Femur (tissue), 1 donor: ENCODE data around the gene SSR2.

Experiments
- DNase-seq: peaks from one replicate; pipeline ENCODE4 v3.0.0-alpha.2; 2017

Gene SSR2

DNA sequence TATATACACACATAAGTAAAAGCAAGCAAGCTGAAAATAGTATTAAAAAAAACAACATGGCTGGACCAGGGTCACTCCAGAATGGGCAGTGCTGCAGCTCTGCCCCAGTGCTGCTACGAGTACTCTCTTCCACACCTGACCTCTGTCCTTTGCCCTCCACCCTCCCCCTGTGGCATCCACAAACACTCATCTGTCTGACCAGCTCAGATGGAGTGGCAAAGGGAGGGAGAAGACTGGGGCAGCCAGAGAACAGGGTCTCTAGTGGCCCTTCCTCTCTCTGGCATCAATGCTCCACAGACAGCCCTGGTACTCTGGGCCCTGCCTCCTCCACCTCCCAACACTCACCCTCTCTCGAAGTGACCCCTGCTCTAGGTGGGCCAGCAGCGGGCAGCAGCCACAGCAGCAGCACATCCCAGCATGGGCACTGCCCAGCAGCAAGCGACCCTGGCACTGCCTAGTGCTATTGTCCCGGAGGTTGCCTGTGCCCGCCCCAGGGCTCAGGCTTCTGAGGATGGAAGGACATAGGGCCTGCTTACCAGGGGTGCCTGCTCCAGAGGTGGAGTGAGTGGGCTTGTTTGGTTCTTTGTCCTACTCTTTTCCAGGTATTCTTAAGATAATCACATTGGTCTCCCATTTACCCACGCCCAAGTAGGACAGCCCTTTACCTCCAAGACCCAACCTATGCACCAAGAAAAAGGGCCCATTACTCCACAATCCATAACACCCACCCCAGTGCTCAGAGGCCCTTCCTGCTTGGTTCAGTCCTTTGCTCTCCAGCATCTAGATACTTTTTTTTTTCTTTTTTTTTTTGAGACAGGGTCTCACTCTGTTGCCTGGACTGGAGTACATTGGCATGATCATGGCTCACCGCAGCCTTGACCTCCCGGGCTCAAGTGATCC is 48.6 kb downstream of the SSR2 start:
- no peak for DNase-seq

DNA sequence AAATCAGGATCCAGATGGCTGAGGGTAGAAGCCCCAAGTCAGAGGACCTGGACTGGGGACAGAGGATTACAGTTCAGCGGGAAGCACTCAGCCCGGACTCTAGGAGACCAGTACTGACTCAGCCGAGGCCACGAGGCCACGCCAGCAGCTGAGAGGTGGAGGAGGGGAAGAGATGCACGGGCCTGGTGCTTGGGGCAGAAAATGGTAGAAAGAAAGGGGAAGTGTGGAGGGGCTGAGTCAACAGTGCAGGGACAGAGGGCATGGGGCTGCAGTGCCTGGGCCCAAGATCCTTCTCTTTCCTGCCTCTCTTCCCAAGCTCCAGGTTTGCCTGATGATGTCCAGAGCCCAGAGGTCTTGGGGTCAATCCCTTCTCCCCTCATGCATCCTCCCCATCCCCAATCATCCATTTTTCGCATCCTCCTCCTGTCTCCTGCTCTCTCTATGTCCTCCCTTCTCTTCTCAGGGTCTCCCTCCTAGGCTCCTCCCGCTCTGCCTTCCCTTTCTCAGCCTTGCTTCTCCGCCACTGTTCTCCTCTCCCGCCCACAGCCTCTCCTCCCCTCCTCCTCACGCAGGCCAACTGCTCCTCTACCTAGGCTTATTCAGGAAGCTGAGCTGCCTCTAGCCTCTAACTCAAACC is 50.1 kb downstream of the SSR2 start:
- DNase-seq, result peak; percentile 64

DNA sequence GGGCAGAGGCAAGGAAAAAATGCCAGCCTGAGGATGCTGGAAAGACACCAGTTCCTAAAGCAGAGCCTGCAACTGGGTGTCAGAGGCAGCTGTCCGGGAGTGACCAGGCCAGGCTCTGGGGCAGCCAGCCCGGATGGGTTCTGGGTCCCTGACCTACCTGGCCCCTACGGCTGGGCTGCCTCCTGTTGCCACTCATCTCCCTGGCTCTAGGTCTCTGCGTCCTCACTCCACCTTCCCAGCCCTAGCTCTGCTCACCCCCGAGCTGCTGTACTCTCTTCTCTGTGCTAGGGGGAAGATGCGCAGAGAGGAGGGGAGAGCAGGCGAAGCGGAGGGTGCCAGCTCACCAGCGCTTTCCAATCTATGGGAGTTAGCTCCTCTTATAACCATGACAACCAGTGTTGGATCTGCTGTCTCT is 51.4 kb downstream of the SSR2 start:
- DNase-seq, result no peak

DNA sequence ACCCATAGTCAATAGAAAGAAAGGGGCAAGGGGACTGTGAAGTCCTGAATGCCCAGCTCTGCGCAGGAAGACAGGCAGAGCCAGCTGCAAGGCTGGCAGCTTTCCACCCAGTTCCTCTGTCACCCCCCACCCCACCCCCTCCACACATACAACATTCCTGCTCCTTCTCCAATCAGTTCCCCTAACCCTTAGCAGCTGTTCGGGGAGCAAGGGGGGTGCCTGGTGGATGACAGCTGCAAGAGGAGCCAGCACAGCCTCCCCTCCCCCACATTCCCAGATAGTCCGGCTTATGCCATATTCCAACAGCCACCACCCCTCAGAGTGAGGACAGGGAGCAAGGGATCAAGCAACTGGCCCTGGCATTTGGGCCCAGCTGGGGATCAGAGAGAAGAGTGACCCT is 52.1 kb downstream of the SSR2 start:
- peak; percentile 89 for DNase-seq

DNA sequence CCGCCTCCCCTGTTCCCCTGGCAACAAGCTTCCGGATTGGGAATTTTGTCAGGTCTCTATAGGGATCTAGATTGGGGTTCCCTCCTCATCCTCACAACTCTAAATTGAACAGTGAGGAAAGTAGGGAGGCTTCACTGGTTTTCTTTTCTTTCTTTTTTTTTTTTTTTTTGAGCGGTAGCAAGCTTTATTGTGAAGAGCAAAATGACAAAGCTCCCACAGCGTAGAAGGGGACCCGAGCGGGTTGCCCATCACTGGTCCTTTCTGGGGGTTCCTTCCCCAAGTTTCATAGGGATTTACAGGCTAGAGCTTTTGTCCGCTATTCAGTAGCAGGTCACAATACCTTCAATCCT is 52.7 kb downstream of the SSR2 start:
- no peak for DNase-seq

DNA sequence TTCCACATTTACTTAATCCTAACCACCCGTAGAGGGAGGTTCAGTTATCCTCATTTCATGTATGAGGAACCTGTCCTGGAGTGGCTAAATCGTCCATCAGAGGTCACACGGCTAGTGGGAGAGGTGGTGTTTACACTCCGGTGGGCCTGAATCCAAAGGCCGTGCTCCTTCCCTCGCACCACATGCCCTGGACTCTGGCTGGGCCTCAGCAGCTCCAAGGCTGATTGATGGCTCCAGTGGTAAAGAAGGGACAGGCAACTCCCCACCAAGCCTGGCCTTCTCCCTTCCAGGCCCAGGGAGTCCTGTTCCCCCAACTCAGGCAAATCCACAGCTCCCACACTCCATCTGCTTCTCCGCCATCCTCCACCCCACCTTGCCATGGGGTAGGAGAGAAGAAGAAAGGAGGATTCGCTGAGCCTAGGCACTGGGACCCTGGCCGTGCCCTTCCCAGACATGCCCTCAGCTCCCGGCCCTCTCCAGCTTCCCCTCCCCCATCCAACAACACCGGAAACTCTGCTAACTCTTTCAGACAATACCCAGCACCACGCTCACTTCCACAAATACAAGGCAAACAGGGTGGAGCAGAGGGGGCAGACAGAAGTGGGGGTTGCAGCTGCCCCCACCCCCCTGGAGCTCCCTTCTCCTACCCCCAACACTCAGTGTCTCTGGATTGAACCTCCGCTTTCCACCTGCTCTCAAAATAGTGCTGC is 53.3 kb downstream of the SSR2 start:
- DNase-seq, result no peak

DNA sequence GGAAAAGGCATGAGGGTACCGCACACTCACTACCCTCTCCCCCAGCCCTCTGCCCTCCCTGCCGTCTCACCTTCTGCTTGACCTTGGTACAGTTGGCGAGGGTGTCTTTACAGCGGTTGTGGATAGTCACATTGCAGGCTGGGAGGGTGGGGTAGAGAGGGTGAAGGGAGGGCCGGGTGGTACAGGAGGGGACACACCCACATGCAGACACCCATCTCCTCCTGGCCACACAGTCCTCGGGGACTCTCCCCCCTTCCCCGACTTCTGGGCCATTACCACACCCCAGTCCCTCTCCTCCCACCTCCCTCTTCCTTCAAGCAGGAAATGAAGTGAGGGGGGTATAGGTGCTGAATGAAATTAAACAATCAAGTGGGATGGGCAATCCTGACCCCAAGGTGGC is 54.0 kb downstream of the SSR2 start:
- no peak for DNase-seq

DNA sequence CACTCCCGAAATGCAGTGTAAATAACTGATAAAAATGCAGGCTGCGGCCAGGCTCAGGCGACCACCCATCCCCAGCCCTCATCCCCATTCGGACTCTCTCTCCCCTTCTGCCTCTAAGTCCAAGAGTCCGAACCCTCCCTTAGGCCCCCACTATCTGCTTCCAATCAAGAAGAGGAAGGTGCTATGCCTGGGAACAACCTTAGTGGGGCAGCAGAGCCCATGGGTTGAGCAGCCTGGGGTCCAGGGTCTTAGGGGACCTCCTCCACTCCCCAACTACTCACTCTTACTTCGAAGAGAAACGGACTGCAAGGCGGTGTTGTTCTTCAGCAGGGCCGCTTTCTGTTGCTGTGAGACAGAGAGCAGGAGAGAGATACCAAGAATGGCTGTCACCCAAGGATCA is 54.6 kb downstream of the SSR2 start:
- DNase-seq, result no peak

DNA sequence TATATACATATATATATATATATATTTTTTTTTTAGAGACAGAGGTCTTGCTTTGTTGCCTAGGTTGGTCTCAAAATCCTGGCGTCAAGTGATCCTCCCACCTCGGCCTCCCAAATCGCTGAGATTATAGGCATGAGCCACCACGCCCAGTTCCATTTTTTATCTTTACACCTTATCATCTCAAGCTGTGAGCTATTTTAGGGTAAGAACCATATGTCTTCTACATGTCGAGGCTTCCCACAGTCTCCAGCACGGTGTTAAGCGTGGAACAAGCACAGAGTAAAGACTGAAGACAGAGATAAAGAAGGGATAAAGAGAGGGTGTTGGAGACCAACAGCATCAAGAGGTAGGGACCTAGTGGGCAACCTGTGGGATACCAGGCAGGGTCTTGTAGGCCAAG is 56.6 kb downstream of the SSR2 start:
- DNase-seq, result no peak

DNA sequence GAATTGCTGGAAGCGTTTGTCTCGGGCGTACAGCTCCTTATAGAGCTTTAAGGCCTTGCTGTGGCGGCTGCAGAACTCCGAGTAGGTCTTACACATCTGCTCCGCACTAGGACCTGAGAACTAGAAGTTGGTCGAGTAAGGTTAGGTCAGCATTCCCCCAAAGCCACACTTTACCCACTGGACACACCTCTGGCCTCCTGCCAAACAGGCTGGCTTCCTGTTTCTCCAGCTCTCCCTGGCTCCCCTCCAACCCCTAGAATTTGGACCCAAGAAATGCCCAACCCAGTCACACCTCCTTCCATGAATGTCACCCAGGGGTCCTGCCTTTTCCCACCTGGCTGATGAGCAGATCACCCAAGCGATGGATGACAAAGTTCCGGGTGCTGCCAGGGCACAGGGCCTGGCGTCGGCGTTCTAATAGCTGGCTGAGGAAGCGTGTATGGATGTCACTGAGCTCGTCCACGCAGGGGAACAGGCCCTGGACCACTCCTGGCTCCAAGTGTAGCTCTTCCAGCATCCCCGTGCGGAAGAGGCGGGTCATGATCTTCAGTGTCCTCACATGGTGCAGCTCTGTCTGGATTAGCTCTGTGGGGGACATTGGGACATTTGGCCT is 58.0 kb downstream of the SSR2 start:
- DNase-seq, result no peak

DNA sequence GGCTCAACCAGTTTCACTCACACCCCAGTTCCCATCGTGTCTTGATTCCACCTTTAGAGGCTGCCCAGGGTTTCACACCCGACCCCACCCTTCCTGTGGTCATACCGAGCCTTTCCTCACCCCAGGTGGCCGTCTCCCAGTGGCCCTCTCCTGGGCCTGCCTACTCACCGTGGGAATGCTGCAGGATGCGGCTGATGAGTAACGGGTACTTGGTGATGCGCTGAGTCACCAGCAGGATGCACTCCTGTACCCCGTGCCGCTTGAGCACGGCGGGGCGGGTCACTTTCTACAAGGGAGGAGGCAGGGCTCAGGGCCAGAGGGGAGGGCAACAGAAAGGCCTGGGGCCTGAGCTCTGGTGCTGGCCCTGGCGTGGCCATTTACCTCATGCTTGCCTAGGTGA is 58.8 kb downstream of the SSR2 start:
- DNase-seq, result no peak

DNA sequence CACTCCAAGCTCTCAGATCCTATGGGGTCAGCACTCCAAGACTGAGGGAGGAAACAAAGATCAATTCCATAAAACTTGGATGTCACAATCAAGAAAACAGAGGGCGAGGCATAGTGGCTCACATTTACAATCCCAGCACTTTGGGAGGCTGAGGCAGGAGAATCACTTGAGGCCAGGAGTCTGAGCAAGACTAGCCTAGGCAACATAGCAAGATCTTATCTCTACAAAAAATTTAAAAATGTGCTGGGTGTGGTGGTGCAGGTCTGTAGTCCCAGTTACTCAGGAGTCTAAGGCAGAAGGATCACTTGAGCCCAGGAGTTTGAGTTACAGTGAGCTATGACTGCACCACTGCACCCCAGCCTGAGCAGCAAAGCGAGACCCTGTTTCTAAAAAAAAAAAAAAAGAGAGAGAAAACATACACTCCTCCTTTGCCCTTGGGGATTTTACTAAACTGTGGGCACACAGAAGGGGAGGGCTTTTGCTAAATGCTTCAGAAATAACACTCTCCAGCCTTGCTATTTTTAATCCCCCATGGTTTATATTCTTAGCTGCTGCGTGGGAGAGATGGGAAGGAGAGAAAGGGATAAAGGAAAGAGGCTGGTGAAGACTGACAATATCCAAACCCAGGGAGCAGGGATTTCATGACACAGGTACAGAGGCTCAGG is 60.5 kb downstream of the SSR2 start:
- DNase-seq, result no peak
